ENCODE measurements around the gene UGCG.

DNA sequence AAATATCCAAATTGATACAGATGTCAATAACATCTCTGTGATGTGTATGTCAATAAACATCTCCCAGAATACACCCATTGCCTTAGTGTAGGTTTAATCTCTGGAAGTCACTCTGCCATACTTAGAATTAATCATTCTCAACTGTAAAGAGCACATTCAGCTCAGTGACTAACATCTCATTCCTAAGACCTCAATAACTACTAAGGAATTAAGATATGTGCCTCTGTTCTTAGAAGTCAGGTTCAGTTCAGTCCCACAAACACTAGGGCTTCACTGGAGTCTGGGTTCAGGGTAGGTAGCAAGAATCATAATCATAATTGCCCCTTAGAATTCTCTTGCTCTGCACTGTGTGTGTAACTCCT is 31.7 kb downstream of the UGCG start:
- TF ChIP-seq, protein P1, sequence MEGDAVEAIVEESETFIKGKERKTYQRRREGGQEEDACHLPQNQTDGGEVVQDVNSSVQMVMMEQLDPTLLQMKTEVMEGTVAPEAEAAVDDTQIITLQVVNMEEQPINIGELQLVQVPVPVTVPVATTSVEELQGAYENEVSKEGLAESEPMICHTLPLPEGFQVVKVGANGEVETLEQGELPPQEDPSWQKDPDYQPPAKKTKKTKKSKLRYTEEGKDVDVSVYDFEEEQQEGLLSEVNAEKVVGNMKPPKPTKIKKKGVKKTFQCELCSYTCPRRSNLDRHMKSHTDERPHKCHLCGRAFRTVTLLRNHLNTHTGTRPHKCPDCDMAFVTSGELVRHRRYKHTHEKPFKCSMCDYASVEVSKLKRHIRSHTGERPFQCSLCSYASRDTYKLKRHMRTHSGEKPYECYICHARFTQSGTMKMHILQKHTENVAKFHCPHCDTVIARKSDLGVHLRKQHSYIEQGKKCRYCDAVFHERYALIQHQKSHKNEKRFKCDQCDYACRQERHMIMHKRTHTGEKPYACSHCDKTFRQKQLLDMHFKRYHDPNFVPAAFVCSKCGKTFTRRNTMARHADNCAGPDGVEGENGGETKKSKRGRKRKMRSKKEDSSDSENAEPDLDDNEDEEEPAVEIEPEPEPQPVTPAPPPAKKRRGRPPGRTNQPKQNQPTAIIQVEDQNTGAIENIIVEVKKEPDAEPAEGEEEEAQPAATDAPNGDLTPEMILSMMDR (IDR thresholded peaks at IDR 0.05), result no peak
- TF ChIP-seq POLR2A (IDR thresholded peaks at IDR 0.05) (no peak), POLR2AphosphoS5 (IDR thresholded peaks at IDR 0.05) (no peak)

All from breast epithelium (tissue), 3 donors.